GM23338 (cell line): ENCODE data around the gene DOCK1. TPM values are rescaled to one million over a fixed set of nuclear protein-coding genes. Genes with fewer than 3 reads are reported as not detected.

Experiments used
- ATAC-seq: fragments of 200-7000 bp; cut with Tn5 transposase; 3 replicates; pipeline ENCODE4 v1.9.1; 2020
- DNase-seq: peaks from one replicate; pipeline ENCODE4 v3.0.0-alpha.2; 2015; ENCODE audit warnings: low spot score
- H2AFZ ChIP-seq: fragments of 200-600 bp; sonication (generic); 2 replicates; pipeline ENCODE4 v1.8.0; 2016; ENCODE audit warnings: antibody characterized with exemption, mild to moderate bottlenecking, moderate library complexity
- H3F3A ChIP-seq: fragments of 200-600 bp; sonication (generic); replicated peaks from 2 replicates; pipeline ENCODE4 v1.8.0; 2017; ENCODE audit warnings: antibody characterized with exemption, mixed run types, low read depth
- H3K27ac ChIP-seq: fragments of 200-600 bp; sonication (generic); 2 replicates; pipeline ENCODE4 v1.6.1; 2016; ENCODE audit warnings: low read depth
- H3K27me3 ChIP-seq: fragments of 200-600 bp; sonication (generic); 2 replicates; pipeline ENCODE4 v1.8.0; 2016; ENCODE audit warnings: mild to moderate bottlenecking, mixed run types, moderate library complexity; ENCODE audit not compliant: insufficient read depth
- H3K36me3 ChIP-seq: fragments of 200-600 bp; sonication (generic); 2 replicates; pipeline ENCODE4 v1.8.0; 2016; ENCODE audit warnings: mild to moderate bottlenecking; ENCODE audit not compliant: insufficient read depth
- H3K4me1 ChIP-seq: fragments of 200-600 bp; sonication (generic); 2 replicates; pipeline ENCODE4 v1.8.0; 2016; ENCODE audit warnings: mild to moderate bottlenecking, moderate library complexity; ENCODE audit not compliant: insufficient read depth
- H3K4me2 ChIP-seq: fragments of 200-600 bp; sonication (generic); 2 replicates; pipeline ENCODE4 v1.7.1; 2017; ENCODE audit warnings: mixed run types
- H3K4me3 ChIP-seq: fragments of 200-600 bp; sonication (generic); 2 replicates; pipeline ENCODE4 v1.6.1; 2016; ENCODE audit warnings: mixed run types
- H3K79me2 ChIP-seq: fragments of 200-600 bp; sonication (generic); replicated peaks from 2 replicates; pipeline ENCODE4 v1.8.0; 2017; ENCODE audit warnings: mild to moderate bottlenecking; ENCODE audit not compliant: insufficient read depth
- H3K9me2 ChIP-seq: fragments of 200-600 bp; sonication (generic); 2 replicates; pipeline ENCODE4 v1.8.0; 2017; ENCODE audit not compliant: insufficient read depth
- H4K20me1 ChIP-seq: fragments of 200-600 bp; sonication (generic); replicated peaks from 2 replicates; pipeline ENCODE4 v1.8.0; 2017; ENCODE audit warnings: mild to moderate bottlenecking; ENCODE audit not compliant: insufficient read depth
- H3K27ac Mint-ChIP-seq: 2 replicates; pipeline ENCODE4 v1.8.0; 2020; ENCODE audit warnings: inconsistent platforms, mild to moderate bottlenecking, moderate library complexity, mixed read lengths
- H3K27me3 Mint-ChIP-seq: 3 replicates; pipeline ENCODE4 v1.8.0; 2022; ENCODE audit warnings: low read depth, mild to moderate bottlenecking, moderate library complexity, mixed read lengths, inconsistent platforms; ENCODE audit not compliant: insufficient read depth, poor library complexity
- H3K36me3 Mint-ChIP-seq: 3 replicates; pipeline ENCODE4 v1.8.0; 2021; ENCODE audit warnings: low read depth, mild to moderate bottlenecking, inconsistent platforms, moderate library complexity, mixed read lengths
- H3K4me1 Mint-ChIP-seq: 3 replicates; pipeline ENCODE4 v1.8.0; 2020; ENCODE audit warnings: mild to moderate bottlenecking, inconsistent platforms, mixed read lengths
- H3K4me3 Mint-ChIP-seq: 3 replicates; pipeline ENCODE4 v1.8.0; 2021; ENCODE audit warnings: moderate library complexity, mild to moderate bottlenecking, inconsistent platforms, mixed read lengths
- H3K9me3 Mint-ChIP-seq: 3 replicates; pipeline ENCODE4 v1.8.0; 2020; ENCODE audit warnings: moderate library complexity, mild to moderate bottlenecking, inconsistent platforms, mixed read lengths
- CTCF ChIP-seq, 2 experiments: fragments of 200-600 bp in 1 of 2; sonication (generic) in 1 of 2; conservative IDR thresholded peaks; 2 replicates each; pipeline versions ENCODE4 v1.5.1 to v1.6.1; 2016 to 2017; ENCODE audit warnings: antibody characterized with exemption in 2 of 2, low read depth in 2 of 2, mild to moderate bottlenecking in 2 of 2, moderate library complexity in 1 of 2
- STAT1 ChIP-seq: IDR thresholded peaks from one replicate; pipeline ENCODE4 v1.6.1; 2016; ENCODE audit warnings: antibody characterized with exemption; ENCODE audit not compliant: unreplicated experiment
- ZNF114 ChIP-seq: fragments of 250-450 bp; sonication (Bioruptor Pico); IDR thresholded peaks from 2 replicates; pipeline ENCODE4 v1.5.0; 2020; ENCODE audit warnings: mild to moderate bottlenecking, moderate library complexity
- ZNF462 ChIP-seq: fragments of 250-450 bp; sonication (Bioruptor Pico); IDR thresholded peaks from 2 replicates; pipeline ENCODE4 v1.5.0; 2020; ENCODE audit warnings: mild to moderate bottlenecking, moderate library complexity
- polyA plus RNA-seq: library from polyadenylated mRNA; unstranded; fragments of >200 nt; fragmentation: Nextera tagmentation; extraction: Ambion mirVana; gene quantifications from 2 replicates; pipeline ENCODE4 v1.2.1, GENCODE V29; 2016
- total RNA-seq: library from RNA; depleted of rRNA; stranded (reverse); fragments of >200 nt; shearing (Covaris generic); gene quantifications from 2 replicates; pipeline ENCODE4 v1.2.3, GENCODE V29; 2014

Gene DOCK1
- total and polyA plus RNA-seq, 2 experiments from 2014 or later: 13.2 to 55.3 TPM

- TF ChIP-seq ZNF462 (CRISPR knock-in tag): no peak
These were observed 232.2 kb downstream of the DOCK1 start (continued) for GRCh38 chr10:127137391-127137790.

- Mint-ChIP-seq H3K27me3 (peaks cover 3% of the 10 kb centered on the region), H3K27ac (0 out of 2 replicates have a peak overlapping the region, but pooled peaks have one; percentile 76), H3K9me3 (no peaks in the 10 kb centered on the region), H3K4me3 (no peak overlapping the region), H3K36me3 (peaks cover 6% of the 10 kb centered on the region; the same call in 1 of the 3 replicates), H3K4me1 (peaks cover 14% of the 10 kb centered on the region)
- Histone ChIP-seq H3K27ac (no peak overlapping the region), H2AFZ (no peak overlapping the region), H3K9me2 (no peaks in the 10 kb centered on the region), H3K4me2 (no peak overlapping the region), H3K4me3 (no peak overlapping the region), H3K36me3 (no peaks in the 10 kb centered on the region), H3K27me3 (no peaks in the 10 kb centered on the region), H4K20me1 (no peaks in the 10 kb centered on the region), H3K4me1 (no peaks in the 10 kb centered on the region), H3F3A (no peaks in the 10 kb centered on the region), H3K79me2 (no peaks in the 10 kb centered on the region)
- ATAC-seq (peak; percentile 78), DNase-seq (peak; percentile 14)
- TF ChIP-seq CTCF (conservative IDR thresholded peaks at IDR 0.05; ENCODE audit: low read depth in 2 of 2) (peak in 1 of 2 experiments; percentile 40; a peak in 2 of 4 replicates), STAT1 (no peak), ZNF114 (CRISPR knock-in tag) (no peak)
These were observed 236.9 kb downstream of the DOCK1 start for GRCh38 chr10:127142136-127142535.
